KOPT-K1 (cell line): ENCODE measurements around the gene KLHL4.
"Not testable (repeated sequence)": the region's sequence is repeated elsewhere in the genome, so short reads cannot be mapped to it uniquely, and the experiment has no call there.

Experiments used
- H3K27ac ChIP-seq: fragments of 200-600 bp; sonication (generic); 2 replicates; pipeline ENCODE4 v1.5.1; 2016; ENCODE audit warnings: antibody characterized with exemption, mild to moderate bottlenecking, low read depth, low read length; ENCODE audit not compliant: poor library complexity, severe bottlenecking
- H3K36me3 ChIP-seq: fragments of 200-600 bp; sonication (generic); 2 replicates; pipeline ENCODE4 v1.5.1; 2017; ENCODE audit warnings: antibody characterized with exemption, mild to moderate bottlenecking, low read length, moderate library complexity; ENCODE audit not compliant: insufficient read depth
- H3K9me3 ChIP-seq: fragments of 200-600 bp; sonication (generic); 2 replicates; pipeline ENCODE4 v1.5.1; 2017; ENCODE audit warnings: antibody characterized with exemption, low read length, mild to moderate bottlenecking; ENCODE audit not compliant: insufficient read depth, poor library complexity, severe bottlenecking

The KLHL4 gene, protein sequence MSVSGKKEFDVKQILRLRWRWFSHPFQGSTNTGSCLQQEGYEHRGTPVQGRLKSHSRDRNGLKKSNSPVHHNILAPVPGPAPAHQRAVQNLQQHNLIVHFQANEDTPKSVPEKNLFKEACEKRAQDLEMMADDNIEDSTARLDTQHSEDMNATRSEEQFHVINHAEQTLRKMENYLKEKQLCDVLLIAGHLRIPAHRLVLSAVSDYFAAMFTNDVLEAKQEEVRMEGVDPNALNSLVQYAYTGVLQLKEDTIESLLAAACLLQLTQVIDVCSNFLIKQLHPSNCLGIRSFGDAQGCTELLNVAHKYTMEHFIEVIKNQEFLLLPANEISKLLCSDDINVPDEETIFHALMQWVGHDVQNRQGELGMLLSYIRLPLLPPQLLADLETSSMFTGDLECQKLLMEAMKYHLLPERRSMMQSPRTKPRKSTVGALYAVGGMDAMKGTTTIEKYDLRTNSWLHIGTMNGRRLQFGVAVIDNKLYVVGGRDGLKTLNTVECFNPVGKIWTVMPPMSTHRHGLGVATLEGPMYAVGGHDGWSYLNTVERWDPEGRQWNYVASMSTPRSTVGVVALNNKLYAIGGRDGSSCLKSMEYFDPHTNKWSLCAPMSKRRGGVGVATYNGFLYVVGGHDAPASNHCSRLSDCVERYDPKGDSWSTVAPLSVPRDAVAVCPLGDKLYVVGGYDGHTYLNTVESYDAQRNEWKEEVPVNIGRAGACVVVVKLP

DNA sequence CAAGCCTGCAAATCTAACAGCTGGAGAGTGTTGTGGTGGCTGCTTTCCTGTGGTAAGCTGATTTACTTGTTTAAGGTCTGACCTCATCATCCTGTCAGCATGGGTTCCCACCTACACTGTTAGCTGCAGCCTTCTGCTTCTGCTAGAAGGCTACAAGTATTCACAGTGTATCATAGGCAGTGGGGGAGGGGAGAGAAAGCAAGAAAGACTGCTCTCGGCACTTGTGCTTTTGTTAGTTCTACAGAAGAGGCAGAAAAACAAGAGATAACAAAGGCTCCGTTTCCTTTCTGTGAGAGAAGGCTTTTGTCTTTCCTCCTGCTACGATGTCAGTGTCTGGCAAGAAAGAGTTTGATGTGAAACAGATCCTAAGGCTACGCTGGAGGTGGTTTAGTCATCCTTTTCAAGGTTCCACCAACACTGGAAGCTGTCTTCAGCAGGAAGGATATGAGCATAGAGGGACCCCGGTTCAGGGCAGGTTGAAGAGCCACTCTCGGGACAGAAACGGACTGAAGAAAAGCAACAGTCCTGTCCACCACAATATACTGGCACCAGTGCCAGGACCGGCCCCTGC is at the start of gene KLHL4:
TSS of gene KLHL4 (plus strand) at position 232 of the 571 bp plus-strand sequence. CDS start at position 324, 92 bp downstream.
- Histone ChIP-seq H3K27ac (no peak within 1 kb of the TSS), H3K9me3 (no peaks in the 10 kb centered on the region), H3K36me3 (no peaks in the 10 kb centered on the region)

DNA sequence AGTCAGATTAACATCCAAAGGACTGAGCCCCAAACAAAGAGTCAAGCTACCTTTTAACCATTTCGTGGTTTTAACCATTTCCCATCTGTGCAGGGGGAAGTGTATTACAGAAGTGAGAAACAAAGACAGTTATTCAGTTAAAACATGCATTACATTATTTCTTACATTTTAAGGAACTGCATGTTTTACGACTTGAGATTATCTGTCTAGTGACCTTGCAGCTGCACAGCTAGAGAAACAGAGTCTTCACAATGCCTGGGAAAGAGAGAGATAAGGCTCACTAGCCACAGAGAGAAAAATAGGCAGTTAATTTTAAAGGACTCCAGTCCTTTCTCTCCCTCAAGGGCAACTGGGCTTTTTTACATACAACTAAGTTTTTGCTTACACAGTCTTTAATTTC is 48.7 kb upstream of the KLHL4 start:
- Histone ChIP-seq H3K9me3 (no peaks in the 10 kb centered on the region), H3K27ac (no peak overlapping the region), H3K36me3 (no peaks in the 10 kb centered on the region)

DNA sequence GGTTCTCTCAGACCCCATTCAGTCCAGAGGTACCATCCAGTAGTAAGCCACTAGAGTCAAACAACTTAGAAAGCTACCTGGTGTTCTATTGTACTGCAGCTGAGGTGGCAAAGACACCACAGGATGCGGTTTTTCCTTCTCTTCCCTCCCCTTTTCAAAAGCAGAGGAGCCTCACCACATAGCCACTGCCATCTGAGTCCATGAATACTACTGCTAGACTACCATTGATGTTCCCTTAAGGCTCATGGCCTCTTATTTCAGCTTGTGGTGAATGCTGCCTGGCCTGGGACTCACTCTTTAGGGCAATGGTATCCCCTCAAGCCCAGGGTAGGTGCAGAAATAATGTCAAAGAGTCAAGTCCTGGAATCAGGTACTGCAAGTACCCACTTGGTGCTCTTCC is 41.8 kb upstream of the KLHL4 start:
- no peak overlapping the region for H3K27ac ChIP-seq
- no peaks in the 10 kb centered on the region for H3K9me3 ChIP-seq

GRCh38 chrX:87478703-87479102 is 38.9 kb upstream of the KLHL4 start:
- not testable (repeated sequence) for H3K36me3 ChIP-seq, H3K9me3 ChIP-seq, H3K27ac ChIP-seq

More for the DNA sequence above, 41.8 kb upstream of the KLHL4 start:
- H3K36me3 ChIP-seq: no peaks in the 10 kb centered on the region

GRCh38 chrX:87489071-87489470 is 28.5 kb upstream of the KLHL4 start:
- no peak overlapping the region for H3K27ac ChIP-seq
- no peaks in the 10 kb centered on the region for H3K9me3 ChIP-seq
- H3K36me3 ChIP-seq: no peaks in the 10 kb centered on the region

DNA sequence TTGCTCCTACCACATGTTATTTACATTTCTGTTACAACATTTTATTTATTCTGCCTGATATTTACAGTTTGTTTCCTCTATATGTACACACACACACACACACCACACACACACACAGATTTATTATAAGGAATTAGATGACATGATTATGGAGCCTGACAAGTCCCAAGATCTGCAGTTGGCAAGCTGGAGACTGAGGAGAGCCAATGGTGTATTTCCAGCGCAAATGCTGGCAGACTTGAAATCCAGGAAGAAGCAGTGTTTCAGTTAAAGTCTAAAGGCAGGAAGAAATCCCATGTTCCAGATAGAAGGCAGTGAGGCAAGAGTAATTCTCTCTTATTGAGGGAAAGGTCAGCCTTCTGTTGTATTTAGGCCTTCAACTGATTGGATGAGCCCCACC is 1.8 kb upstream of the KLHL4 start:
- Histone ChIP-seq H3K27ac (no peak overlapping the region), H3K9me3 (no peaks in the 10 kb centered on the region), H3K36me3 (no peaks in the 10 kb centered on the region)

DNA sequence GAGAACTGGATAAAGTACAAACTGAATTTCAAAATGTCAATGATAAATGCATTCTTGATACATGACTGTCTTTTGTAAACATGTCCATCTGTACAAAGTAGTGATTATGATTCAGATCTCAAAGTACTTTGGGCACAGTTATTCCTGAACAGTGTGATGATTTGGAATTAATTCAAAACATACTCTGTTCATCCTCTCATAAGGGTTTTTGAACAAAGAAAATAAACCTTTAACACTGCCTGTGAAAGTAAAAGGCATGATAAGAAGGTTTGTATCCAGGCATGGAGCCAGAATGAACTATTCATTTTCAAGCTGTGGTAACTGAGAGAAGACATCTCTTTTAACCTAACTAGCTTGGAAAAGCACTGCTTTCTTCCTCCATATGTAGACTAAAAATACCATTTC is 883 bp upstream of the KLHL4 start:
- Histone ChIP-seq H3K9me3 (no peaks in the 10 kb centered on the region), H3K36me3 (no peaks in the 10 kb centered on the region), H3K27ac (no peak overlapping the region)

DNA sequence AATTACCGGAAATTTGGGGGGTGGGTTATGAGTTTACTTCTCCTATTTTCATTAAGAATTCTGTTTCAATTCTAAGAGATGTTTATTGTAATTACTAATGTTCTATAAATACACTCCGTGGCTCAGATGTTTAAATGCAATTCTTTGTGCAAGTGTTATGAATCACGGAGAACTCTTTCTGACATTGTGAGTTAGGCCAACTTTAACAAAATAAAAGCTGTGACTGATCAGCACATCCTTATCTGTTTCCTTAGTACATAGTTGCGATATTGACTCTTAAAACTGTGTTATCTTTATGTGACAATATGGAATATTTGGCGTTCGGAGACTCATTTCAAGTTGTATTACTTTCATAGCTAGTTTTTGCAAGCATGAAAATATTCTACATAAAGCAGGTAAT is 902 bp downstream of the KLHL4 start:
- no peak overlapping the region for H3K27ac ChIP-seq
- no peaks in the 10 kb centered on the region for H3K9me3 ChIP-seq
- H3K36me3 ChIP-seq: no peaks in the 10 kb centered on the region

- no peak overlapping the region for H3K27ac ChIP-seq
These were observed 8.2 kb downstream of the KLHL4 start for GRCh38 chrX:87525771-87526229.

GRCh38 chrX:87526281-87526680 is 8.7 kb downstream of the KLHL4 start:
- no peaks in the 10 kb centered on the region for H3K9me3 ChIP-seq
- no peaks in the 10 kb centered on the region for H3K36me3 ChIP-seq
- H3K27ac ChIP-seq: no peak overlapping the region

More at GRCh38 chrX:87525771-87526229, 8.2 kb downstream of the KLHL4 start:
- H3K9me3 ChIP-seq: no peaks in the 10 kb centered on the region
- no peaks in the 10 kb centered on the region for H3K36me3 ChIP-seq

GRCh38 chrX:87528487-87528886 is 10.9 kb downstream of the KLHL4 start:
- Histone ChIP-seq H3K27ac (no peak overlapping the region), H3K36me3 (no peaks in the 10 kb centered on the region), H3K9me3 (no peaks in the 10 kb centered on the region)

DNA sequence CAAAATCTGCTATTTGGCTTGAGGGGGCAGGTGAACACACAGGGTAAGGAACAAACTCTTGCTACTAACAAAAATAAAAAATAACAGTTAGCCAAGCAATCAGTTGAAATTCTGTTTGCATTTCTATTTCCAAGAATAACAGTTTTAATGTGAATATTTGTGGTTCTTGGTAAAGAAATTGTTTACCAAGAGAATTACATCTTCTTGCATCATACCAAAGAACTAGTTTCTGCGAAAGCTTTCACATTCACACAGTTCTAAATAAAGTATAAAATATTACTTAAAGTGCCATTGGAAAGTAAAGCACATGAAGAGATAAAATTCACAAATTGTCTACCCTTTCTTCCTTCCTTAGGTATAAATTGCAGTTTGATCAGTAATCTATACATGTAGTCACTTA is 54.4 kb downstream of the KLHL4 start:
- Histone ChIP-seq H3K36me3 (no peaks in the 10 kb centered on the region), H3K27ac (no peak overlapping the region), H3K9me3 (no peaks in the 10 kb centered on the region)

GRCh38 chrX:87572901-87573300 is 55.3 kb downstream of the KLHL4 start:
- no peak overlapping the region for H3K27ac ChIP-seq

DNA sequence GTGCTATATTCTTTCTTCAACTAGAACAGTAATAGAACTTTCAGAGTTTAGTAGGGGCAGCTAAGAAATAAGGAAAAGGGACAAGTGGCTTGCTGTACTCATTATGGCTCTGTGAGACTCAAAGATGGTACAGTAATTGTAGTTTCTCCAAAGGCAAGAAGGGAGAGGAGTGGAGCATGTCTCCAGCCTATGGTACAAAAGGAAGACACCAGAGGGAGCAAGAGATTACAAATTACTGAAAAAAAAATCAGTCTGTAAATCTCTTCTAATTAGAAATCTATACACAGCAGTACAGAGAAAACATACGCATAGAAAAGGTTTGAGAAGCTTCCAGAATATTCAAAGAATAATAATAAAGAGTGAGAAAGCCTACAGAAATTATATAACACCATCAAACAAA is 61.4 kb downstream of the KLHL4 start:
- Histone ChIP-seq H3K9me3 (no peaks in the 10 kb centered on the region), H3K36me3 (no peaks in the 10 kb centered on the region), H3K27ac (no peak overlapping the region)

More at GRCh38 chrX:87572901-87573300, 55.3 kb downstream of the KLHL4 start:
- no peaks in the 10 kb centered on the region for H3K36me3 ChIP-seq
- H3K9me3 ChIP-seq: no peaks in the 10 kb centered on the region

DNA sequence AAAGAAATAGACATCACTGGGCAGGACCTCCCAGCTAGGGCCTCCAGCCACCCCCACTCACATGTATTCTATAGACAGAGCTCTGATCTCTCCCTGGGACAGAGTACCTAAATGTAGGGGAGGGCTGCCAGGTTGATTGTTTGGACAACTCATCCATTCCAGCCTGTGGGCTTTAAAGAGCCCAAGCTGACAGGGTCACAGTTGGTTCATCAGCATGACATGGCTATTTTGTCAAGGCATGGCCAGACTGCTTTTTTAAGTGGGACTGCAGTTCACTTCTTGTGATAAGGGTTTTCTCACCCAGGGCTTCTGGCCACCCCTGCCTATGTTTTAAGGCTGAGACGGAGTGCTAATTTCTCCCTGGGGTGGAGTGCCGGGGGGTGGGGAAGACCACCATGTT is 63.3 kb downstream of the KLHL4 start:
- no peaks in the 10 kb centered on the region for H3K9me3 ChIP-seq
- no peaks in the 10 kb centered on the region for H3K36me3 ChIP-seq
- H3K27ac ChIP-seq: no peak overlapping the region
